HG02973 (cell line): ENCODE data around the gene DCTN4.

Source experiments
- ATAC-seq: cut with Tn5 transposase; IDR thresholded peaks from one replicate; pipeline ENCODE4 v1.9.1; 2021; ENCODE audit warnings: moderate library complexity; ENCODE audit not compliant: unreplicated experiment

The DCTN4 gene

GRCh38 chr5:150672237-150672883, 86.5 kb downstream of the DCTN4 start:
- ATAC-seq = no peak

- no peak for ATAC-seq
Observed at GRCh38 chr5:150671509-150672236, 87.1 kb downstream of the DCTN4 start.

- no peak for ATAC-seq
Observed at GRCh38 chr5:150670948-150671310, 87.9 kb downstream of the DCTN4 start.

- ATAC-seq = no peak
Observed at GRCh38 chr5:150670275-150670947, 88.4 kb downstream of the DCTN4 start.

GRCh38 chr5:150665044-150665443, 93.8 kb downstream of the DCTN4 start:
- ATAC-seq = no peak

- no peak for ATAC-seq
Observed at GRCh38 chr5:150663936-150664335, 94.9 kb downstream of the DCTN4 start.

- no peak for ATAC-seq
Observed at GRCh38 chr5:150662731-150663516, 95.9 kb downstream of the DCTN4 start.

- no peak for ATAC-seq
Observed at GRCh38 chr5:150661821-150662596, 96.8 kb downstream of the DCTN4 start.

- ATAC-seq = no peak
Observed at GRCh38 chr5:150661086-150661485, 97.7 kb downstream of the DCTN4 start, which contains the start of gene MYOZ3. Gene MYOZ3, plus strand, starts transcription at chr5:150661251. Its CDS starts 1,691 bp downstream, at chr5:150662942.

GRCh38 chr5:150660108-150660831, 98.5 kb downstream of the DCTN4 start:
- ATAC-seq = no peak

GRCh38 chr5:150659360-150660107, 99.3 kb downstream of the DCTN4 start:
- no peak for ATAC-seq

- ATAC-seq = no peak
Observed at GRCh38 chr5:150658699-150659265, 100.0 kb downstream of the DCTN4 start.
